DND-41 (cell line): ENCODE data around the gene OR56A5.

ENCODE experiments used
- ATAC-seq: fragments of 200-7000 bp; cut with Tn5 transposase; 3 replicates; pipeline ENCODE4 v1.9.1; 2021; ENCODE audit warnings: low read depth; ENCODE audit not compliant: insufficient read depth
- DNase-seq: peaks from one replicate; pipeline ENCODE4 v3.0.0-alpha.2; 2020
- H2AFZ ChIP-seq: 2 replicates; pipeline ENCODE4 v1.6.0; 2012; ENCODE audit warnings: low read depth, low read length
- H3K27ac ChIP-seq: 2 replicates; pipeline ENCODE4 v1.5.1; 2012; ENCODE audit warnings: low read length, inconsistent platforms
- H3K27me3 ChIP-seq: fragments of 200-600 bp; sonication (generic); 2 replicates; pipeline ENCODE4 v1.6.0; 2012; ENCODE audit warnings: low read length, mild to moderate bottlenecking, inconsistent platforms; ENCODE audit not compliant: insufficient read depth, poor library complexity
- H3K36me3 ChIP-seq: 2 replicates; pipeline ENCODE4 v1.5.1; 2012; ENCODE audit warnings: low read length, inconsistent platforms; ENCODE audit not compliant: insufficient read depth
- H3K4me1 ChIP-seq: 2 replicates; pipeline ENCODE4 v1.5.1; 2012; ENCODE audit warnings: mild to moderate bottlenecking, low read length; ENCODE audit not compliant: insufficient read depth
- H3K4me2 ChIP-seq: 2 replicates; pipeline ENCODE4 v1.6.0; 2012; ENCODE audit warnings: mild to moderate bottlenecking, moderate library complexity, low read length, inconsistent platforms; ENCODE audit not compliant: insufficient read depth
- H3K4me3 ChIP-seq, 2 experiments: fragments of 200-600 bp in 1 of 2; shearing (Covaris generic) in 1 of 2; 2 replicates each; pipeline ENCODE4 v1.5.1; 2012 to 2016; ENCODE audit warnings: inconsistent platforms in 2 of 2, low read length in 2 of 2, mild to moderate bottlenecking in 2 of 2, low read depth in 1 of 2, moderate library complexity in 1 of 2
- H3K79me2 ChIP-seq: 2 replicates; pipeline ENCODE4 v1.6.0; 2012; ENCODE audit warnings: low read length, inconsistent platforms; ENCODE audit not compliant: insufficient read depth
- H3K9ac ChIP-seq: 2 replicates; pipeline ENCODE4 v1.6.0; 2012; ENCODE audit warnings: low read depth, mild to moderate bottlenecking, inconsistent platforms, low read length, moderate library complexity
- H3K9me3 ChIP-seq: 2 replicates; pipeline ENCODE4 v1.5.1; 2012; ENCODE audit warnings: low read length, moderate library complexity, mild to moderate bottlenecking, inconsistent platforms; ENCODE audit not compliant: insufficient read depth, severe bottlenecking
- H4K20me1 ChIP-seq: 2 replicates; pipeline ENCODE4 v1.6.0; 2012; ENCODE audit warnings: low read length; ENCODE audit not compliant: insufficient read depth
- CTCF ChIP-seq: IDR thresholded peaks from 2 replicates; pipeline ENCODE4 v1.5.1; 2012; ENCODE audit warnings: borderline replicate concordance, low read length, moderate library complexity, mild to moderate bottlenecking; ENCODE audit not compliant: poor library complexity, severe bottlenecking; ENCODE audit errors: extremely low read depth
- EZH2 ChIP-seq: IDR thresholded peaks from 3 replicates; pipeline ENCODE4 v1.6.1; 2012; ENCODE audit warnings: borderline replicate concordance, low read depth, mild to moderate bottlenecking, moderate library complexity, low read length, inconsistent platforms; ENCODE audit not compliant: severe bottlenecking

OR56A5 gene

GRCh38 chr11:5992150-5992549 lies 23.9 kb upstream of the OR56A5 start:
- Histone ChIP-seq H3K9me3 (no peaks in the 10 kb centered on the region), H2AFZ (no peak overlapping the region), H3K27me3 (peaks cover 5% of the 10 kb centered on the region), H3K9ac (no peak overlapping the region), H3K4me3 (no peak overlapping the region), H3K36me3 (no peaks in the 10 kb centered on the region), H4K20me1 (no peaks in the 10 kb centered on the region), H3K27ac (no peak overlapping the region), H3K79me2 (no peaks in the 10 kb centered on the region), H3K4me1 (no peaks in the 10 kb centered on the region), H3K4me2 (no peak overlapping the region)
- TF ChIP-seq EZH2 (no peak), CTCF (no peak)
- ATAC-seq (no peak), DNase-seq (no peak)

DNA sequence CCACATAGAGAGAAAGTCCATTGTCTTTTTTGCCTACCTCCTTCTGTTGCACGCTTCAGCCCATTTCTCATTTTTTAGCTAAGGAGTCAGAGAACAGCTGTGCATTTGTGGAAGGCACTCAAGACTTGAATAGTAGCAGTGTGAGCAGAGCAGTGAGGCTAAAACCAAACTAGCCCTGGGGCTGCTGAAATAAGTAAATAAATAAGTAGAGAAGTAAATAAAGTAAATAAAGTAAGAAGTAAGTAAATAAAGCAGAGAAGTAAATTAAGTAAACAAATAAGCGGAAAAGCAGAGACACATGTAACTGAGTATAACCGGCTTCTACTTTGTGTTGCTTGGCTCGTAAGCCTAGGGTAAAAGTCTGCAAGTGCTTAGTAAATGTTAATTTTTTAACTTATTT lies 20.9 kb upstream of the OR56A5 start:
- TF ChIP-seq EZH2 (no peak), CTCF (no peak)
- no peaks in the 10 kb centered on the region for H3K9me3 ChIP-seq
- ATAC-seq = no peak
- H3K27ac ChIP-seq = no peak overlapping the region
- H2AFZ ChIP-seq = no peak overlapping the region
- no peak overlapping the region for H3K9ac ChIP-seq
- no peaks in the 10 kb centered on the region for H4K20me1 ChIP-seq
- no peaks in the 10 kb centered on the region for H3K36me3 ChIP-seq
- no peaks in the 10 kb centered on the region for H3K4me1 ChIP-seq
- no peak overlapping the region for H3K4me2 ChIP-seq
- no peak for DNase-seq
- H3K27me3 ChIP-seq = peaks cover 4% of the 10 kb centered on the region
- H3K4me3 ChIP-seq = no peak overlapping the region
- H3K79me2 ChIP-seq = no peaks in the 10 kb centered on the region

DNA sequence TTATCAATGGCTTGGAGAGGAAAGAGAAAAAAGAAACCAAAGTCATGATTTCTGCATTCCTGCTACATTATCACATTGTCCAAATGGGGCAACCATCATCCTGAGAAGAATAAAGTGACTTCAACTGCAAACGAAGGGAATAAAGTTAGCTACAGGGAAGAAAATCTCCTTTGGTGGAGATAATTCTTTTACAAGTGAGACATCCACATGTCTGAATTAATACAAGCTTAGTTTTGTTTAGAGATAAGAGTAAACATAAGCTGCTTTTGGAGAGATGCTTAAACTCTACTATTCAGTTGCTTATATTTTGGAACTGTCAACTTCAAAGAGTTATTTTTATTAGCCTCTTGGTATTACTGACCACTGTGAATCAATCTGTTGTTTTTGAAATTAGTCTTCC lies 18.6 kb upstream of the OR56A5 start, which contains the start of gene OR52L1:
TSS of gene OR52L1 (minus strand) at position 101 of the 400 bp plus-strand sequence. CDS start at position 46, 55 bp downstream.
- no peaks in the 10 kb centered on the region for H3K79me2 ChIP-seq
- H3K4me3 ChIP-seq = no peak within 1 kb of the TSS
- H3K9ac ChIP-seq = no peak within 1 kb of the TSS
- DNase-seq = no peak
- no peak within 1 kb of the TSS for H2AFZ ChIP-seq
- H3K27me3 ChIP-seq = peaks cover 3% of the 10 kb centered on the region
- H3K27ac ChIP-seq = no peak within 1 kb of the TSS
- H3K36me3 ChIP-seq = no peaks in the 10 kb centered on the region
- H3K4me2 ChIP-seq = no peak within 1 kb of the TSS
- ATAC-seq = no peak
- no peaks in the 10 kb centered on the region for H3K4me1 ChIP-seq
- TF ChIP-seq EZH2 (no peak), CTCF (no peak)
- H4K20me1 ChIP-seq = no peaks in the 10 kb centered on the region
- H3K9me3 ChIP-seq = peaks cover 1% of the 10 kb centered on the region

- H3K27me3 ChIP-seq = peaks cover 3% of the 10 kb centered on the region
- no peaks in the 10 kb centered on the region for H3K36me3 ChIP-seq
- no peaks in the 10 kb centered on the region for H4K20me1 ChIP-seq
- no peaks in the 10 kb centered on the region for H3K4me1 ChIP-seq
- no peak for DNase-seq
- no peak overlapping the region for H2AFZ ChIP-seq
- H3K9me3 ChIP-seq = peaks cover 3% of the 10 kb centered on the region
- H3K79me2 ChIP-seq = no peaks in the 10 kb centered on the region
- no peak for TF ChIP-seq EZH2
- TF ChIP-seq CTCF = peak; percentile 4
- H3K9ac ChIP-seq = no peak overlapping the region
- no peak overlapping the region for H3K27ac ChIP-seq
- no peak overlapping the region for H3K4me3 ChIP-seq
- no peak overlapping the region for H3K4me2 ChIP-seq
- ATAC-seq = no peak
Measured at GRCh38 chr11:5983443-5983842, 15.1 kb upstream of the OR56A5 start.
